SK-N-SH (cell line): Measurements from ENCODE around the gene CCDC88C.

Source experiments
- MEF2A ChIP-seq: IDR thresholded peaks from 2 replicates; pipeline ENCODE4 v1.4.0; 2012; ENCODE audit warnings: low read depth, borderline replicate concordance
- POLR2AphosphoS5 ChIP-seq: IDR thresholded peaks from 2 replicates; pipeline ENCODE4 v1.6.1; 2012; ENCODE audit warnings: low read depth, low read length
- RCOR1 ChIP-seq: fragments of 150-350 bp; IDR thresholded peaks from 2 replicates; pipeline ENCODE4 v1.6.1; 2017; ENCODE audit warnings: antibody characterized with exemption, low read length
- TAF1 ChIP-seq: IDR thresholded peaks from 2 replicates; pipeline ENCODE4 v1.6.1; 2012; ENCODE audit warnings: low read depth, mild to moderate bottlenecking, low read length, moderate library complexity, borderline replicate concordance
- TF ChIP-seq, protein P1 (sequence below): fragments of 200-600 bp; sonication (generic); IDR thresholded peaks from 2 replicates; pipeline ENCODE4 v1.6.1; 2017; ENCODE audit warnings: antibody characterized with exemption, mild to moderate bottlenecking, moderate library complexity

DNA sequence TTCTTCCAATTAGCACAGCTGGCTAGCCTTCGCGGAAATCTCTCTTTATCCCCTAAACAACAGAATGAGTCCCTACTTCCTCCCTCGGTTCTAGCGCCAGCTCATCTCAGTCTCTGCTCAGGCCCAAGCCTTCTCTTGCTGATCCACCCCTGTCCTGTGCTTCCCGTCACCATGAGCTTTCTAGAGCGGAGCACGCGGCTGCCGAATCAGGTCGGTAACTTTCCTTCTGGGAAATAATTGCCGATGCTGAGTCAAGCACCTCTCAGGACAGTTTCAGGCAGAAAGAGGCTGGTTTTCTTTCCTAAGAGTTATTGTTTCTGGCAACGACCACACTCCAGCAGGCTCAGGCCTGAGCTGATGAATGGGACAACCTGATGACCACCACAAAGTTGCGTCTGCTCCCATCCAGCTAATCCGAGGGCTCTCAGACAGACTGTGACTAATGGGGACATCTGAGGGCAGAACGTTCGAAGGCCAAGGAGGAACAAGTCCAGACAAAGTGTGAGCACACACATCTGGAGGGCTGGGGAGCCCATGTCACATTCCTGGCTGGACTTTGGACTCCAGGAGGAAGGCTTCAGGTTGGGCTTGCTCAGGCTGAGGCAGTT, 159.5 kb downstream of the CCDC88C start:
- no peak for TF ChIP-seq TAF1
- TF ChIP-seq, protein P1, sequence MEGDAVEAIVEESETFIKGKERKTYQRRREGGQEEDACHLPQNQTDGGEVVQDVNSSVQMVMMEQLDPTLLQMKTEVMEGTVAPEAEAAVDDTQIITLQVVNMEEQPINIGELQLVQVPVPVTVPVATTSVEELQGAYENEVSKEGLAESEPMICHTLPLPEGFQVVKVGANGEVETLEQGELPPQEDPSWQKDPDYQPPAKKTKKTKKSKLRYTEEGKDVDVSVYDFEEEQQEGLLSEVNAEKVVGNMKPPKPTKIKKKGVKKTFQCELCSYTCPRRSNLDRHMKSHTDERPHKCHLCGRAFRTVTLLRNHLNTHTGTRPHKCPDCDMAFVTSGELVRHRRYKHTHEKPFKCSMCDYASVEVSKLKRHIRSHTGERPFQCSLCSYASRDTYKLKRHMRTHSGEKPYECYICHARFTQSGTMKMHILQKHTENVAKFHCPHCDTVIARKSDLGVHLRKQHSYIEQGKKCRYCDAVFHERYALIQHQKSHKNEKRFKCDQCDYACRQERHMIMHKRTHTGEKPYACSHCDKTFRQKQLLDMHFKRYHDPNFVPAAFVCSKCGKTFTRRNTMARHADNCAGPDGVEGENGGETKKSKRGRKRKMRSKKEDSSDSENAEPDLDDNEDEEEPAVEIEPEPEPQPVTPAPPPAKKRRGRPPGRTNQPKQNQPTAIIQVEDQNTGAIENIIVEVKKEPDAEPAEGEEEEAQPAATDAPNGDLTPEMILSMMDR = no peak
- no peak for TF ChIP-seq MEF2A
- TF ChIP-seq POLR2AphosphoS5 = no peak
- no peak for TF ChIP-seq RCOR1
